ENCODE measurements around the gene UTRN. TPM values are rescaled to one million over a fixed set of nuclear protein-coding genes. Genes with fewer than 3 reads are reported as not detected.

UTRN gene
- total RNA-seq, 2 donors from 2014 or later: 72.7 to 80.1 TPM

- intact Hi-C loops (cut with DNase I): no loop called here
- no peak for DNase-seq
- Histone ChIP-seq H3K36me3 (no peaks in the 10 kb centered on the region), H3K9ac (ENCODE audit: low read depth in 2 of 2, low read length in 2 of 2) (no peak overlapping the region), H3K9me3 (no peaks in the 10 kb centered on the region), H3K27ac (no peak overlapping the region), H3K27me3 (no peaks in the 10 kb centered on the region), H3K4me1 (no peaks in the 10 kb centered on the region), H3K4me3 (no peak overlapping the region)
- no peak for TF ChIP-seq CTCF (IDR thresholded peaks at IDR 0.05)
Measured at GRCh38 chr6:144250276-144250675, 34.9 kb upstream of the UTRN start.

GRCh38 chr6:144252259-144252658 is 32.9 kb upstream of the UTRN start:
- Histone ChIP-seq H3K36me3 (no peaks in the 10 kb centered on the region), H3K9me3 (no peaks in the 10 kb centered on the region), H3K4me3 (no peak overlapping the region), H3K27ac (no peak overlapping the region), H3K27me3 (no peaks in the 10 kb centered on the region), H3K4me1 (no peaks in the 10 kb centered on the region), H3K9ac (ENCODE audit: low read depth in 2 of 2, low read length in 2 of 2) (no peak overlapping the region)
- intact Hi-C loops (cut with DNase I): no loop called here
- TF ChIP-seq CTCF (IDR thresholded peaks at IDR 0.05): no peak
- DNase-seq: no peak

- Histone ChIP-seq H3K9ac (ENCODE audit: low read depth in 2 of 2, low read length in 2 of 2) (no peak overlapping the region), H3K9me3 (no peaks in the 10 kb centered on the region), H3K4me1 (no peaks in the 10 kb centered on the region), H3K27me3 (no peaks in the 10 kb centered on the region), H3K27ac (no peak overlapping the region), H3K4me3 (no peak overlapping the region), H3K36me3 (no peaks in the 10 kb centered on the region)
- DNase-seq: no peak
- no peak for TF ChIP-seq CTCF (IDR thresholded peaks at IDR 0.05)
- intact Hi-C loops (cut with DNase I): loop anchor here (5.0 kb wide), 1 partner anchor 222 kb away; no protein-coding TSS in a partner anchor
Measured at GRCh38 chr6:144259986-144260385, 25.1 kb upstream of the UTRN start.

GRCh38 chr6:144262470-144263369 is 22.4 kb upstream of the UTRN start:
- Histone ChIP-seq H3K36me3 (no peaks in the 10 kb centered on the region), H3K9me3 (no peaks in the 10 kb centered on the region), H3K4me3 (no peak overlapping the region), H3K27ac (no peak overlapping the region), H3K9ac (ENCODE audit: low read depth in 2 of 2, low read length in 2 of 2) (no peak overlapping the region), H3K27me3 (no peaks in the 10 kb centered on the region), H3K4me1 (no peaks in the 10 kb centered on the region)
- intact Hi-C loops (cut with DNase I): loop anchor here (5.0 kb wide), 1 partner anchor 220 kb away; no protein-coding TSS in a partner anchor
- peak; percentile 15 for TF ChIP-seq CTCF (IDR thresholded peaks at IDR 0.05)
- DNase-seq: peak; percentile 27

GRCh38 chr6:144263786-144264185 is 21.3 kb upstream of the UTRN start:
- DNase-seq: no peak
- Histone ChIP-seq H3K4me3 (no peak overlapping the region), H3K36me3 (no peaks in the 10 kb centered on the region), H3K9me3 (no peaks in the 10 kb centered on the region), H3K27me3 (no peaks in the 10 kb centered on the region), H3K4me1 (no peaks in the 10 kb centered on the region), H3K9ac (ENCODE audit: low read depth in 2 of 2, low read length in 2 of 2) (no peak overlapping the region), H3K27ac (no peak overlapping the region)
- no peak for TF ChIP-seq CTCF (IDR thresholded peaks at IDR 0.05)
- intact Hi-C loops (cut with DNase I): loop anchor here (5.0 kb wide), 1 partner anchor 219 kb away; no protein-coding TSS in a partner anchor

Data from colonic mucosa (tissue), 4 donors.